22Rv1 (cell line): Measurements from ENCODE around the gene ABHD4.
A peak's percentile ranks its signal among the peaks of the same experiment; 100 is the strongest.
"Not testable (repeated sequence)": the region's sequence is repeated elsewhere in the genome, so short reads cannot be mapped to it uniquely, and the experiment has no call there.

Source experiments
- H3K27ac ChIP-seq: fragments of 450-650 bp; 2 replicates; pipeline ENCODE4 v1.5.1; 2017
- CTCF ChIP-seq: fragments of 450-650 bp; IDR thresholded peaks from 2 replicates; pipeline ENCODE4 v1.5.1; 2017; ENCODE audit warnings: mild to moderate bottlenecking
- ZFX ChIP-seq: fragments of 450-650 bp; IDR thresholded peaks from 2 replicates; pipeline ENCODE4 v1.6.1; 2017; ENCODE audit warnings: antibody characterized with exemption, borderline replicate concordance

ABHD4 gene

DNA sequence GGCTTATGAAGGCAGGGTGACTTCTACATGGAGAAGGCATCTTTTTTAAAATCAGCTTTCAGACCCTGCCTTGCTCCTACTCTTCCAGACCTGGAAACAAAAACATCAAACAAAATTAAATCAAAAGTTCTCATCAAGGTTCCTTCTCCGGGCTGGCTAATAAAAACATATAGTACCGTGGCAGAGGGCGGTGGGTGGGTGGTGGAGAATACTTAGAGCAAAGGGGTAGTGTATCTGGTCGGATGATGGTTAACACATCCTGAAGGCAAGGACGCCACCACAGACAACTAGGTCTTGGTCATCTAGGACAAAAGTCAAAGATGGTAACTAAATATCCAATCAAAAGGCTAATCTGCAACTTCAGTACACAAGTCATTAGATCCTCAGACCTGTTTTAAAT is 10.9 kb upstream of the ABHD4 start:
- no peak overlapping the region for H3K27ac ChIP-seq
- TF ChIP-seq ZFX (no peak), CTCF (no peak)

GRCh38 chr14:22587677-22588422 is 10.2 kb upstream of the ABHD4 start:
- H3K27ac ChIP-seq = not testable (repeated sequence)

- H3K27ac ChIP-seq = peak overlapping the region; percentile 73
- no peak for TF ChIP-seq CTCF
- TF ChIP-seq ZFX = no peak
Measured at GRCh38 chr14:22588526-22589095, 9.5 kb upstream of the ABHD4 start.

- H3K27ac ChIP-seq = peak within 1 kb of the TSS; percentile 73
- TF ChIP-seq CTCF (no peak; the same call in 1 of the 2 replicates), ZFX (no peak)
Measured at GRCh38 chr14:22589096-22589839, 8.8 kb upstream of the ABHD4 start, which contains the start of gene DAD1. DAD1 (minus strand) TSS chr14:22589224; CDS start chr14:22589157, 67 bp downstream.

- TF ChIP-seq ZFX (no peak), CTCF (no peak)
- H3K27ac ChIP-seq = no peak overlapping the region
Measured at GRCh38 chr14:22593189-22593588, 4.9 kb upstream of the ABHD4 start.

DNA sequence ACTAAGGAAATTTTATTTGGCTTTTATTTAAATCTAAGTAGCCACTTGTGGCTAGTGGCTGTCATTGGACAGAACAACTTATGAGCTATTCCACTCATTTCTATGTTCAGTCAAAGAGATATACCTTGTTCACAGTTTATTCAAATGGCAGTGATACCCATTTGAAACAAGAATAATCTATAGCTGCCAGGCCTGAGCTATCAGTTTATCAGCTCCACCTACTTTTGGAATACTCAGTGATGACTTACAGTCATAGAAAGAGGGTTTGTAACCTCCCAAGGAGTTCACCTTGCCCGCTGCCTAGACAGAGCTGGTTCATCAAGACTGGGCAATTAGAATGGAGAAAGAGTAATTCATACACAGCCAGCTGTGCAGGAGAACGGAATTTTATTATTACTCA is 4.5 kb upstream of the ABHD4 start:
- no peak overlapping the region for H3K27ac ChIP-seq
- no peak for TF ChIP-seq ZFX
- no peak for TF ChIP-seq CTCF

DNA sequence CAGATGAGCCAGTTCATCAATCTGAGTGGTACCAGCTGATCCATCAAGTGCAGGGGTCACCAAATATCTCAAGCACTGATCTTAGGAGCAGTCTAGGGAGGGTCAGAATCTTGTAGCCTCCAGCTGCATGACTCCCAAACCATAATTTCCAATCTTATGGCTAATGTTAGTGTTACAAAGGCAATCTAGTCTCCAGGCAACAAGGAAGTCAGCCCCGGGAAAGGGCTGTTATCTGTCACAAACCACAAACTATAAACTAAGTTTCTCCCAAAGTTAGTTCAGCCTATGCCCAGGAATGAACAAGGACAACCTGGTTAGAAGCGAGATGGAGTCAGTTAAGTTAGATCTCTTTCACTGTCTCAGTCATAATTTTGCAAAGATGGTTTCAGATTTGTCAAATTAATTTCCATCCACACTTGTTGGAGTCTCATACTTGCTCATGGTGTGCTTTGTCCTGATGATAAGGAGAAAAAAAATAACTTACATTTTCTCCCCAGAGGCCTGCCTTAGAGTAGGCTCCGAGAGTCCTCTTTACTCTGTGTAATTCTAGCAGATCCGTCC is 3.9 kb upstream of the ABHD4 start:
- no peak overlapping the region for H3K27ac ChIP-seq
- no peak for TF ChIP-seq CTCF
- TF ChIP-seq ZFX = no peak
